NCI-H748 (cell line): ENCODE data around the gene HTR2B.
"Not testable (repeated sequence)": the region's sequence is repeated elsewhere in the genome, so short reads cannot be mapped to it uniquely, and the experiment has no call there.

Experiments used
- DNase-seq: peaks from one replicate; lab custom pipeline; 2025; ENCODE audit not compliant: unreplicated experiment; lab: John Stamatoyannopoulos, UW

The HTR2B gene

GRCh38 chr2:231134910-231135655, 10.2 kb upstream of the HTR2B start:
- peak; percentile 23 for DNase-seq

- DNase-seq: no peak
Observed at GRCh38 chr2:231133365-231134099, 8.7 kb upstream of the HTR2B start.

- no peak for DNase-seq
Observed at GRCh38 chr2:231132129-231132528, 7.3 kb upstream of the HTR2B start.

GRCh38 chr2:231130336-231131056, 5.7 kb upstream of the HTR2B start:
- DNase-seq: no peak

GRCh38 chr2:231129216-231129615, 4.4 kb upstream of the HTR2B start:
- no peak for DNase-seq

- no peak for DNase-seq
Observed at GRCh38 chr2:231128541-231128940, 3.7 kb upstream of the HTR2B start.

GRCh38 chr2:231127936-231128335, 3.1 kb upstream of the HTR2B start:
- DNase-seq: no peak

GRCh38 chr2:231127480-231127879, 2.6 kb upstream of the HTR2B start:
- no peak for DNase-seq

- no peak for DNase-seq
Observed at GRCh38 chr2:231126123-231126522, 1.3 kb upstream of the HTR2B start.

- no peak for DNase-seq
Observed at GRCh38 chr2:231123362-231123898, 1.4 kb downstream of the HTR2B start.

- DNase-seq: no peak
Observed at GRCh38 chr2:231118614-231118942, 6.3 kb downstream of the HTR2B start.

GRCh38 chr2:231117922-231118613, 6.8 kb downstream of the HTR2B start:
- DNase-seq: no peak

GRCh38 chr2:231117148-231117547, 7.7 kb downstream of the HTR2B start:
- no peak for DNase-seq

GRCh38 chr2:231115651-231116050, 9.2 kb downstream of the HTR2B start:
- DNase-seq: no peak

GRCh38 chr2:231113489-231113888, 11.4 kb downstream of the HTR2B start:
- DNase-seq: no peak

- no peak for DNase-seq
Observed at GRCh38 chr2:231111987-231112386, 12.9 kb downstream of the HTR2B start.

- DNase-seq: no peak
Observed at GRCh38 chr2:231110551-231110950, 14.3 kb downstream of the HTR2B start.

GRCh38 chr2:231104115-231104713, 20.6 kb downstream of the HTR2B start:
- peak; percentile 44 for DNase-seq

- no peak for DNase-seq
Observed at GRCh38 chr2:231102772-231103171, 22.1 kb downstream of the HTR2B start.

GRCh38 chr2:231100990-231101389, 23.9 kb downstream of the HTR2B start:
- no peak for DNase-seq

GRCh38 chr2:231100321-231100720, 24.5 kb downstream of the HTR2B start:
- not testable (repeated sequence) for DNase-seq
